ENCODE data around the gene LRIG3.
"Not testable (repeated sequence)": the region's sequence is repeated elsewhere in the genome, so short reads cannot be mapped to it uniquely, and the experiment has no call there.

Gene LRIG3

GRCh38 chr12:58920102-58920960, at the start of gene LRIG3:
TSS of gene LRIG3 (minus strand) at chr12:58920504. CDS start at chr12:58920235, 269 bp downstream.
- Mint-ChIP-seq H3K4me3 (no peak within 1 kb of the TSS), H3K27me3 (peaks cover 23% of the 10 kb centered on the region)

GRCh38 chr12:58969237-58969636, 48.9 kb upstream of the LRIG3 start:
- Mint-ChIP-seq H3K4me3 (no peak overlapping the region), H3K9me3 (no peaks in the 10 kb centered on the region), H3K4me1 (no peaks in the 10 kb centered on the region), H3K27ac (no peak overlapping the region), H3K36me3 (no peaks in the 10 kb centered on the region), H3K27me3 (peaks cover 1% of the 10 kb centered on the region)

More at GRCh38 chr12:58920102-58920960, at the start of gene LRIG3:
- Mint-ChIP-seq H3K27ac (no peak within 1 kb of the TSS), H3K4me1 (no peaks in the 10 kb centered on the region), H3K9me3 (no peaks in the 10 kb centered on the region), H3K36me3 (no peaks in the 10 kb centered on the region)

GRCh38 chr12:58967561-58967960, 47.3 kb upstream of the LRIG3 start:
- no peaks in the 10 kb centered on the region for H3K36me3 Mint-ChIP-seq
- no peaks in the 10 kb centered on the region for H3K27me3 Mint-ChIP-seq
- H3K9me3 Mint-ChIP-seq: no peaks in the 10 kb centered on the region
- H3K4me1 Mint-ChIP-seq: no peaks in the 10 kb centered on the region
- no peak overlapping the region for H3K4me3 Mint-ChIP-seq
- H3K27ac Mint-ChIP-seq: no peak overlapping the region

- Mint-ChIP-seq H3K9me3 (no peaks in the 10 kb centered on the region), H3K36me3 (no peaks in the 10 kb centered on the region), H3K4me3 (no peak overlapping the region), H3K27me3 (no peaks in the 10 kb centered on the region), H3K27ac (no peak overlapping the region), H3K4me1 (no peaks in the 10 kb centered on the region)
Observed at GRCh38 chr12:58966939-58967338, 46.6 kb upstream of the LRIG3 start.

GRCh38 chr12:58965568-58965967, 45.3 kb upstream of the LRIG3 start:
- Mint-ChIP-seq H3K27me3 (no peaks in the 10 kb centered on the region), H3K27ac (no peak overlapping the region), H3K36me3 (no peaks in the 10 kb centered on the region), H3K9me3 (no peaks in the 10 kb centered on the region), H3K4me1 (no peaks in the 10 kb centered on the region), H3K4me3 (no peak overlapping the region)

GRCh38 chr12:58963844-58964243, 43.5 kb upstream of the LRIG3 start:
- Mint-ChIP-seq H3K27ac (no peak overlapping the region), H3K36me3 (no peaks in the 10 kb centered on the region), H3K9me3 (no peaks in the 10 kb centered on the region), H3K4me3 (no peak overlapping the region), H3K27me3 (no peaks in the 10 kb centered on the region), H3K4me1 (no peaks in the 10 kb centered on the region)

- no peak overlapping the region for H3K4me3 Mint-ChIP-seq
Observed at GRCh38 chr12:58961906-58962305, 41.6 kb upstream of the LRIG3 start.

GRCh38 chr12:58961166-58961565, 40.9 kb upstream of the LRIG3 start:
- Mint-ChIP-seq H3K36me3 (no peaks in the 10 kb centered on the region), H3K4me3 (no peak overlapping the region), H3K4me1 (no peaks in the 10 kb centered on the region), H3K9me3 (no peaks in the 10 kb centered on the region), H3K27ac (no peak overlapping the region), H3K27me3 (no peaks in the 10 kb centered on the region)

More at GRCh38 chr12:58961906-58962305, 41.6 kb upstream of the LRIG3 start:
- H3K4me1 Mint-ChIP-seq: no peaks in the 10 kb centered on the region
- H3K27me3 Mint-ChIP-seq: no peaks in the 10 kb centered on the region
- no peaks in the 10 kb centered on the region for H3K9me3 Mint-ChIP-seq
- H3K36me3 Mint-ChIP-seq: no peaks in the 10 kb centered on the region
- H3K27ac Mint-ChIP-seq: no peak overlapping the region

GRCh38 chr12:58959639-58960300, 39.5 kb upstream of the LRIG3 start:
- Mint-ChIP-seq H3K36me3 (no peaks in the 10 kb centered on the region), H3K4me3 (no peak overlapping the region), H3K4me1 (no peaks in the 10 kb centered on the region), H3K27ac (no peak overlapping the region), H3K9me3 (no peaks in the 10 kb centered on the region), H3K27me3 (no peaks in the 10 kb centered on the region)

- Mint-ChIP-seq H3K4me3 (no peak overlapping the region), H3K27me3 (no peaks in the 10 kb centered on the region), H3K36me3 (no peaks in the 10 kb centered on the region), H3K27ac (no peak overlapping the region), H3K9me3 (no peaks in the 10 kb centered on the region), H3K4me1 (no peaks in the 10 kb centered on the region)
Observed at GRCh38 chr12:58957298-58957697, 37.0 kb upstream of the LRIG3 start.

GRCh38 chr12:58955849-58956248, 35.5 kb upstream of the LRIG3 start:
- Mint-ChIP-seq H3K9me3 (no peaks in the 10 kb centered on the region), H3K4me3 (no peak overlapping the region), H3K27me3 (no peaks in the 10 kb centered on the region), H3K4me1 (no peaks in the 10 kb centered on the region), H3K27ac (no peak overlapping the region), H3K36me3 (no peaks in the 10 kb centered on the region)

GRCh38 chr12:58954002-58954401, 33.7 kb upstream of the LRIG3 start:
- no peaks in the 10 kb centered on the region for H3K36me3 Mint-ChIP-seq
- H3K27ac Mint-ChIP-seq: no peak overlapping the region
- H3K4me1 Mint-ChIP-seq: no peaks in the 10 kb centered on the region
- no peak overlapping the region for H3K4me3 Mint-ChIP-seq
- no peaks in the 10 kb centered on the region for H3K27me3 Mint-ChIP-seq
- peaks cover 6% of the 10 kb centered on the region for H3K9me3 Mint-ChIP-seq

- Mint-ChIP-seq H3K9me3 (peaks cover 18% of the 10 kb centered on the region), H3K4me3 (no peak overlapping the region), H3K27me3 (no peaks in the 10 kb centered on the region), H3K4me1 (no peaks in the 10 kb centered on the region), H3K27ac (no peak overlapping the region), H3K36me3 (no peaks in the 10 kb centered on the region)
Observed at GRCh38 chr12:58950739-58951100, 30.4 kb upstream of the LRIG3 start.

- H3K27me3 Mint-ChIP-seq, H3K4me1 Mint-ChIP-seq, H3K36me3 Mint-ChIP-seq, H3K4me3 Mint-ChIP-seq, H3K27ac Mint-ChIP-seq: not testable (repeated sequence)
- H3K9me3 Mint-ChIP-seq: peaks cover 18% of the 10 kb centered on the region
Observed at GRCh38 chr12:58949954-58950738, 29.8 kb upstream of the LRIG3 start.

- H3K36me3 Mint-ChIP-seq: no peaks in the 10 kb centered on the region
- peaks cover 6% of the 10 kb centered on the region for H3K9me3 Mint-ChIP-seq
- no peaks in the 10 kb centered on the region for H3K4me1 Mint-ChIP-seq
- H3K4me3 Mint-ChIP-seq: no peak overlapping the region
- no peaks in the 10 kb centered on the region for H3K27me3 Mint-ChIP-seq
- H3K27ac Mint-ChIP-seq: no peak overlapping the region
Observed at GRCh38 chr12:58943079-58943478, 22.8 kb upstream of the LRIG3 start.

- H3K27ac Mint-ChIP-seq: no peak overlapping the region
- no peaks in the 10 kb centered on the region for H3K27me3 Mint-ChIP-seq
- H3K4me3 Mint-ChIP-seq: no peak overlapping the region
- H3K4me1 Mint-ChIP-seq: no peaks in the 10 kb centered on the region
- no peaks in the 10 kb centered on the region for H3K36me3 Mint-ChIP-seq
- H3K9me3 Mint-ChIP-seq: peaks cover 3% of the 10 kb centered on the region
Observed at GRCh38 chr12:58942345-58942744, 22.0 kb upstream of the LRIG3 start.

All from activated naive CD4-positive, alpha-beta T cell treated with anti-CD3 and anti-CD28 coated beads, Interleukin-2, amount 50 U/mL, for 24 hours (primary cell).